ENCODE data around the gene SORL1.

DNA sequence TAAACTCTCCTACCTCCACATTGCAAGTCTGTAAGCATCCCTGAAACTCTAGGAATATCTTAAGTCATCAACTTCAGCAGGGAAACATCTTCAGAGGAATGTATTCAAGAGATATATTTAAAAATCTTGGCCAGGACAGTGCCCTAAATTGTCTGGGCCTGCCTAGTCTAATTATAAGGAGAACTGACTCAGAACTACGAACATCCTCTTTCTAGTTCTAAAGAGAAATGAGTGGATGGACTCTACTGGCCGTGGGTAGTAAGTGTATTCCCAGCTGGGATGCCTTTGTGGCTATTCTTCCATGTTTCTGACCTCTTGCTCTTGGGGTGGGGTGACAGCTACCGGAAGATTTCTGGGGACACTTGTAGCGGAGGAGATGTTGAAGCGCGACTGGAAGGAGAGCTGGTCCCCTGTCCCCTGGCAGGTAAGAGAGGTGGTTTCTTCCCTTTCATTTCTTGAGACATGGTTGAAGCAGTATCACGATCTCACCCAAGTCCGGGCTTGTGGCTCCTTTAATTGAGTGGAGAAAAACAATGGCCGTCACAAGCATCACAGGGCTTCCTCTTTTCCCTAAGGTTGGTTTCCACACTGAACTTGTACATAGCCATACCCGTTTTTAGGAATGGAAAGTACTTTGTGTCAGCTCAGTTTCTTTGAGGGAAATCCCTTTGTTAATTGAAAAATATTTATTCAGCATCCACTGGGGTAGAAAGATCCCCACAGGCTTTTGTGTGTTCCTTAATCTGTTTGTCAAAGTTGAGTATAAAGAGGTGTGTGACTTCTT, 98.3 kb downstream of the SORL1 start:
- TF ChIP-seq, protein P1, sequence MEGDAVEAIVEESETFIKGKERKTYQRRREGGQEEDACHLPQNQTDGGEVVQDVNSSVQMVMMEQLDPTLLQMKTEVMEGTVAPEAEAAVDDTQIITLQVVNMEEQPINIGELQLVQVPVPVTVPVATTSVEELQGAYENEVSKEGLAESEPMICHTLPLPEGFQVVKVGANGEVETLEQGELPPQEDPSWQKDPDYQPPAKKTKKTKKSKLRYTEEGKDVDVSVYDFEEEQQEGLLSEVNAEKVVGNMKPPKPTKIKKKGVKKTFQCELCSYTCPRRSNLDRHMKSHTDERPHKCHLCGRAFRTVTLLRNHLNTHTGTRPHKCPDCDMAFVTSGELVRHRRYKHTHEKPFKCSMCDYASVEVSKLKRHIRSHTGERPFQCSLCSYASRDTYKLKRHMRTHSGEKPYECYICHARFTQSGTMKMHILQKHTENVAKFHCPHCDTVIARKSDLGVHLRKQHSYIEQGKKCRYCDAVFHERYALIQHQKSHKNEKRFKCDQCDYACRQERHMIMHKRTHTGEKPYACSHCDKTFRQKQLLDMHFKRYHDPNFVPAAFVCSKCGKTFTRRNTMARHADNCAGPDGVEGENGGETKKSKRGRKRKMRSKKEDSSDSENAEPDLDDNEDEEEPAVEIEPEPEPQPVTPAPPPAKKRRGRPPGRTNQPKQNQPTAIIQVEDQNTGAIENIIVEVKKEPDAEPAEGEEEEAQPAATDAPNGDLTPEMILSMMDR (conservative IDR thresholded peaks at IDR 0.05) = no peak
- no peak for TF ChIP-seq EZH2 (IDR thresholded peaks at IDR 0.05; ENCODE audit: low read depth)
